CD8-positive, alpha-beta memory T cell (primary cell): ENCODE measurements around the gene HOXC6. TPM values are rescaled to one million over a fixed set of nuclear protein-coding genes. Genes with fewer than 3 reads are reported as not detected.

Experiments used
- CTCF ChIA-PET: fragments of 350-600 bp; sonication (Branson Sonifier 250); formaldehyde crosslinking; loops from one replicate; lab custom pipeline; 2021; ENCODE audit warnings: antibody characterized with exemption; lab: Charles Lee
- POLR2A ChIA-PET: fragments of 350-600 bp; sonication (Branson Sonifier 250); formaldehyde crosslinking; loops from one replicate; lab custom pipeline; 2021; ENCODE audit warnings: antibody characterized with exemption; lab: Charles Lee
- DNase-seq, 5 donors: peaks; one replicate each; pipeline versions ENCODE4 v3.0.0 to v3.0.0-alpha.2; 2020 to 2022; ENCODE audit warnings: mixed read lengths in 1 of 5
- H3K27ac ChIP-seq: one replicate; pipeline ENCODE4 v1.7.0; 2013; ENCODE audit warnings: low read depth, mild to moderate bottlenecking, low read length, moderate library complexity
- H3K27me3 ChIP-seq: 2 replicates; pipeline ENCODE4 v1.7.0; 2013; ENCODE audit warnings: low read length, mild to moderate bottlenecking; ENCODE audit not compliant: insufficient read depth, poor library complexity, severe bottlenecking
- H3K36me3 ChIP-seq: 2 replicates; pipeline ENCODE4 v1.7.0; 2013; ENCODE audit warnings: mild to moderate bottlenecking, low read length, moderate library complexity; ENCODE audit not compliant: insufficient read depth
- H3K4me1 ChIP-seq: 2 replicates; pipeline ENCODE4 v1.7.0; 2013; ENCODE audit warnings: mild to moderate bottlenecking, low read length, moderate library complexity; ENCODE audit not compliant: insufficient read depth
- H3K4me3 ChIP-seq: 2 replicates; pipeline ENCODE4 v1.7.0; 2013; ENCODE audit warnings: mild to moderate bottlenecking, low read length
- H3K9me3 ChIP-seq: 2 replicates; pipeline ENCODE4 v1.7.0; 2013; ENCODE audit warnings: mild to moderate bottlenecking, low read length
- H3K27ac Mint-ChIP-seq, 8 donors: one replicate each; pipeline ENCODE4 v1.8.0; 2020 to 2021; ENCODE audit warnings: mixed read lengths in 8 of 8, mild to moderate bottlenecking in 6 of 8, inconsistent platforms in 3 of 8, moderate library complexity in 3 of 8
- H3K27me3 Mint-ChIP-seq, 2 donors: one replicate each; pipeline ENCODE4 v1.8.0; 2020 to 2021; ENCODE audit warnings: mixed read lengths in 2 of 2, mild to moderate bottlenecking in 1 of 2, moderate library complexity in 1 of 2
- H3K36me3 Mint-ChIP-seq, 3 donors: one replicate each; pipeline ENCODE4 v1.8.0; 2020 to 2021; ENCODE audit warnings: mixed read lengths in 3 of 3, inconsistent platforms in 1 of 3, mild to moderate bottlenecking in 1 of 3
- H3K4me1 Mint-ChIP-seq, 3 donors: one replicate each; pipeline ENCODE4 v1.8.0; 2020 to 2021; ENCODE audit warnings: mixed read lengths in 3 of 3, inconsistent platforms in 1 of 3, mild to moderate bottlenecking in 1 of 3
- H3K4me3 Mint-ChIP-seq, 7 donors: one replicate each; pipeline ENCODE4 v1.8.0; 2020 to 2021; ENCODE audit warnings: mixed read lengths in 7 of 7, mild to moderate bottlenecking in 6 of 7, moderate library complexity in 4 of 7, inconsistent platforms in 2 of 7
- H3K9me3 Mint-ChIP-seq, 5 donors: one replicate each; pipeline ENCODE4 v1.8.0; 2020 to 2022; ENCODE audit warnings: mixed read lengths in 5 of 5, mild to moderate bottlenecking in 3 of 5, moderate library complexity in 2 of 5, inconsistent platforms in 1 of 5
- polyA plus RNA-seq: library from polyadenylated mRNA; unstranded; fragments of 300-500 nt; fragmentation: Illumina TruSeq; gene quantifications from one replicate; pipeline ENCODE4 v1.2.3, GENCODE V29; 2021
- total RNA-seq, 2 experiments: library from RNA; stranded (reverse); gene quantifications; one replicate each; pipeline ENCODE4 v1.2.3, GENCODE V29; 2021

Gene HOXC6
- total and polyA plus RNA-seq, 3 experiments from 2014 or later: not detected

GRCh38 chr12:54025499-54026405, 2.5 kb upstream of the HOXC6 start:
- no peaks in the 10 kb centered on the region for H3K36me3 ChIP-seq
- CTCF ChIA-PET: interaction anchor here (0.6 to 1.7 kb wide), 4 partner anchors 20 to 177 kb away, joined by 3 to 4 read pairs (median 3); partner anchors contain the start of gene HOXC9
- no peaks in the 10 kb centered on the region for H3K9me3 ChIP-seq
- no peak overlapping the region for H3K27ac ChIP-seq
- H3K4me1 ChIP-seq: peaks cover 5% of the 10 kb centered on the region
- Mint-ChIP-seq H3K27me3 (peaks cover 55 to 94% of the 10 kb centered on the region in 2 donors), H3K4me3 (no peak overlapping the region), H3K27ac (peak overlapping the region in 1 of 8 donors; percentile 33), H3K36me3 (no peaks in the 10 kb centered on the region), H3K9me3 (no peaks in the 10 kb centered on the region), H3K4me1 (peaks cover 13 to 14% (median 13%) of the 10 kb centered on the region in 3 donors)
- peaks cover 70% of the 10 kb centered on the region for H3K27me3 ChIP-seq
- DNase-seq: no peak
- POLR2A ChIA-PET: no interaction called here
- H3K4me3 ChIP-seq: no peak overlapping the region

GRCh38 chr12:54026640-54027441, 1.4 kb upstream of the HOXC6 start:
- Histone ChIP-seq H3K27ac (no peak overlapping the region), H3K36me3 (no peaks in the 10 kb centered on the region), H3K9me3 (no peaks in the 10 kb centered on the region), H3K4me3 (no peak overlapping the region), H3K4me1 (peaks cover 5% of the 10 kb centered on the region), H3K27me3 (peaks cover 74% of the 10 kb centered on the region)
- Mint-ChIP-seq H3K27ac (no peak overlapping the region), H3K27me3 (peaks cover 56 to 91% of the 10 kb centered on the region in 2 donors), H3K4me3 (no peak overlapping the region), H3K36me3 (no peaks in the 10 kb centered on the region), H3K9me3 (no peaks in the 10 kb centered on the region), H3K4me1 (peaks cover 13 to 14% (median 14%) of the 10 kb centered on the region in 3 donors)
- ChIA-PET POLR2A (no interaction called here), CTCF (interaction anchor here (0.6 to 2.6 kb wide), 3 partner anchors 21 to 174 kb away, joined by 3 to 12 read pairs (median 3); partner anchors contain the start of gene HOXC9)
- no peak for DNase-seq

- Histone ChIP-seq H3K27ac (no peak overlapping the region), H3K4me1 (peaks cover 7% of the 10 kb centered on the region), H3K36me3 (no peaks in the 10 kb centered on the region), H3K27me3 (peaks cover 74% of the 10 kb centered on the region), H3K9me3 (no peaks in the 10 kb centered on the region), H3K4me3 (no peak overlapping the region)
- no peak for DNase-seq
- ChIA-PET POLR2A (no interaction called here), CTCF (interaction anchor here (1.0 to 2.6 kb wide), 3 partner anchors 21 to 187 kb away, joined by 3 to 12 read pairs (median 3); no protein-coding TSS in a partner anchor)
- Mint-ChIP-seq H3K4me1 (peaks cover 13 to 17% (median 14%) of the 10 kb centered on the region in 3 donors), H3K4me3 (no peak overlapping the region), H3K36me3 (no peaks in the 10 kb centered on the region), H3K27me3 (peaks cover 60 to 91% of the 10 kb centered on the region in 2 donors), H3K27ac (no peak overlapping the region), H3K9me3 (peaks cover 0 to under 1% (median 0%) of the 10 kb centered on the region in 5 donors)
These were observed 826 bp upstream of the HOXC6 start for GRCh38 chr12:54027442-54027786.

DNA sequence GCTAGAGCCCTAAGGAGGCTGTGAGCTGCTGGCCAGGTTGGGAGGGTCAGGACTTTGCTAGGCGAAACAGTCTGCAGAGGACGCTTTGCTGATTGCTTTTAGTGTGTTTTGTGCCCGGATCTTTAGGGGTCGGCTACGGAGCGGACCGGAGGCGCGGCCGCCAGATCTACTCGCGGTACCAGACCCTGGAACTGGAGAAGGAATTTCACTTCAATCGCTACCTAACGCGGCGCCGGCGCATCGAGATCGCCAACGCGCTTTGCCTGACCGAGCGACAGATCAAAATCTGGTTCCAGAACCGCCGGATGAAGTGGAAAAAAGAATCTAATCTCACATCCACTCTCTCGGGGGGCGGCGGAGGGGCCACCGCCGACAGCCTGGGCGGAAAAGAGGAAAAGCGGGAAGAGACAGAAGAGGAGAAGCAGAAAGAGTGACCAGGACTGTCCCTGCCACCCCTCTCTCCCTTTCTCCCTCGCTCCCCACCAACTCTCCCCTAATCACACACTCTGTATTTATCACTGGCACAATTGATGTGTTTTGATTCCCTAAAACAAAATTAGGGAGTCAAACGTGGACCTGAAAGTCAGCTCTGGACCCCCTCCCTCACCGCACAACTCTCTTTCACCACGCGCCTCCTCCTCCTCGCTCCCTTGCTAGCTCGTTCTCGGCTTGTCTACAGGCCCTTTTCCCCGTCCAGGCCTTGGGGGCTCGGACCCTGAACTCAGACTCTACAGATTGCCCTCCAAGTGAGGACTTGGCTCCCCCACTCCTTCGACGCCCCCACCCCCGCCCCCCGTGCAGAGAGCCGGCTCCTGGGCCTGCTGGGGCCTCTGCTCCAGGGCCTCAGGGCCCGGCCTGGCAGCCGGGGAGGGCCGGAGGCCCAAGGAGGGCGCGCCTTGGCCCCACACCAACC, 1.5 kb downstream of the HOXC6 start:
- H3K4me1 Mint-ChIP-seq: peaks cover 26 to 36% (median 29%) of the 10 kb centered on the region in 3 donors
- ChIA-PET CTCF (interaction anchor here (3.8 to 6.1 kb wide), 2 partner anchors 161 to 171 kb away, joined by 56 to 73 read pairs; partner anchors contain the start of gene SMUG1), POLR2A (no interaction called here)
- peak overlapping the region in 2 of 8 donors; percentile 35 to 69 for H3K27ac Mint-ChIP-seq
- H3K4me3 ChIP-seq: no peak overlapping the region
- H3K27ac ChIP-seq: no peak overlapping the region
- peaks cover 78% of the 10 kb centered on the region for H3K27me3 ChIP-seq
- peaks cover 20% of the 10 kb centered on the region for H3K4me1 ChIP-seq
- peak overlapping the region in 3 of 7 donors; percentile 3 to 59 (median 20) for H3K4me3 Mint-ChIP-seq
- no peaks in the 10 kb centered on the region for H3K9me3 ChIP-seq
- no peaks in the 10 kb centered on the region for H3K36me3 Mint-ChIP-seq
- peaks cover 0 to 8% (median 2%) of the 10 kb centered on the region in 5 donors for H3K9me3 Mint-ChIP-seq
- peaks cover 67 to 84% of the 10 kb centered on the region in 2 donors for H3K27me3 Mint-ChIP-seq
- DNase-seq: no peak
- no peaks in the 10 kb centered on the region for H3K36me3 ChIP-seq

GRCh38 chr12:54030442-54030801, 2.2 kb downstream of the HOXC6 start:
- no peaks in the 10 kb centered on the region for H3K36me3 ChIP-seq
- no peak overlapping the region for H3K4me3 ChIP-seq
- no peak for DNase-seq
- H3K9me3 Mint-ChIP-seq: peaks cover 0 to 8% (median 2%) of the 10 kb centered on the region in 5 donors
- H3K27ac Mint-ChIP-seq: peak overlapping the region in 2 of 8 donors; percentile 6 to 53
- no peak overlapping the region for H3K27ac ChIP-seq
- peaks cover 20% of the 10 kb centered on the region for H3K4me1 ChIP-seq
- ChIA-PET POLR2A (no interaction called here), CTCF (interaction anchor here (0.6 to 6.1 kb wide), 3 partner anchors 160 to 222 kb away, joined by 3 to 73 read pairs (median 56); partner anchors contain the start of gene SMUG1)
- H3K4me1 Mint-ChIP-seq: peaks cover 29 to 40% (median 29%) of the 10 kb centered on the region in 3 donors
- H3K36me3 Mint-ChIP-seq: no peaks in the 10 kb centered on the region
- H3K9me3 ChIP-seq: no peaks in the 10 kb centered on the region
- peaks cover 81% of the 10 kb centered on the region for H3K27me3 ChIP-seq
- no peak overlapping the region for H3K4me3 Mint-ChIP-seq
- H3K27me3 Mint-ChIP-seq: peaks cover 69 to 84% of the 10 kb centered on the region in 2 donors

GRCh38 chr12:54030889-54031471, 2.7 kb downstream of the HOXC6 start:
- Mint-ChIP-seq H3K27ac (peak overlapping the region in 1 of 8 donors; percentile 78), H3K36me3 (no peaks in the 10 kb centered on the region), H3K4me3 (no peak overlapping the region), H3K4me1 (peaks cover 29 to 40% (median 29%) of the 10 kb centered on the region in 3 donors), H3K27me3 (peaks cover 68 to 84% of the 10 kb centered on the region in 2 donors), H3K9me3 (peaks cover 0 to 8% (median 2%) of the 10 kb centered on the region in 5 donors)
- Histone ChIP-seq H3K27me3 (peaks cover 82% of the 10 kb centered on the region), H3K9me3 (no peaks in the 10 kb centered on the region), H3K36me3 (no peaks in the 10 kb centered on the region), H3K4me3 (no peak overlapping the region), H3K4me1 (peaks cover 20% of the 10 kb centered on the region), H3K27ac (no peak overlapping the region)
- POLR2A ChIA-PET: no interaction called here
- no peak for DNase-seq
- CTCF ChIA-PET: interaction anchor here (0.5 to 6.1 kb wide), 11 partner anchors 11 to 222 kb away, joined by 3 to 73 read pairs (median 10); partner anchors contain the start of genes HOXC4 and SMUG1
